ENCODE measurements around the gene SLC26A9. TPM values are rescaled to one million over a fixed set of nuclear protein-coding genes. Genes with fewer than 3 reads are reported as not detected.

The SLC26A9 gene
- total and polyA plus RNA-seq, 2 experiments from 2014 or later: not detected

GRCh38 chr1:205950280-205950679, 7.0 kb upstream of the SLC26A9 start:
- H3K4me1 ChIP-seq (ENCODE audit: insufficient read depth): peaks cover 28% of the 10 kb centered on the region
- peak overlapping the region; percentile 75 for H3K27ac ChIP-seq
- peak overlapping the region; percentile 36 for H3K4me2 ChIP-seq (ENCODE audit: unreplicated experiment)
- H3K4me3 ChIP-seq: no peak overlapping the region; the same call in 1 of the 2 replicates
- in situ Hi-C loops (cut with MboI): no loop called here
- no peak for TF ChIP-seq EZH2 (IDR thresholded peaks at IDR 0.05; ENCODE audit: insufficient read depth, poor library complexity, severe bottlenecking)
- no peak for TF ChIP-seq EZH2phosphoT487 (IDR thresholded peaks at IDR 0.05; ENCODE audit: insufficient read depth, low read depth)
- peak overlapping the region; percentile 28; the same call in 1 of the 2 replicates for H2AFZ ChIP-seq
- H4K20me1 ChIP-seq (ENCODE audit: insufficient read depth): no peaks in the 10 kb centered on the region
- peak; percentile 96 for DNase-seq
- H3K9ac ChIP-seq: peak overlapping the region; percentile 42
- no peaks in the 10 kb centered on the region for H3K79me2 ChIP-seq (ENCODE audit: insufficient read depth)
- no peaks in the 10 kb centered on the region for H3K9me3 ChIP-seq (ENCODE audit: low read depth)
- H3K9me2 ChIP-seq (ENCODE audit: insufficient read depth): no peaks in the 10 kb centered on the region
- peaks cover 16% of the 10 kb centered on the region for H3F3A ChIP-seq (ENCODE audit: insufficient read depth)
- 3 to 4% methylated on average over 8 of the region's 8 CpGs for whole genome bisulfite sequencing, 2 experiments (ENCODE audit: low coverage in 1 of 2, low lambda C conversion rate in 2 of 2, missing lambda C conversion rate in 2 of 2)
- H3K27me3 ChIP-seq (replicated peaks; ENCODE audit: insufficient read depth): peaks cover 12% of the 10 kb centered on the region
- no peaks in the 10 kb centered on the region for H3K36me3 ChIP-seq (ENCODE audit: low read depth)

GRCh38 chr1:205949753-205950152, 6.5 kb upstream of the SLC26A9 start:
- H3K4me2 ChIP-seq (ENCODE audit: unreplicated experiment): no peak overlapping the region
- no peaks in the 10 kb centered on the region for H3K9me2 ChIP-seq (ENCODE audit: insufficient read depth)
- H3K9me3 ChIP-seq (ENCODE audit: low read depth): no peaks in the 10 kb centered on the region
- H3K79me2 ChIP-seq (ENCODE audit: insufficient read depth): no peaks in the 10 kb centered on the region
- in situ Hi-C loops (cut with MboI): no loop called here
- H3K4me3 ChIP-seq: no peak overlapping the region
- H3K9ac ChIP-seq: peak overlapping the region; percentile 42
- DNase-seq: no peak
- peaks cover 16% of the 10 kb centered on the region for H3F3A ChIP-seq (ENCODE audit: insufficient read depth)
- WGBS, 2 experiments (ENCODE audit: low coverage in 1 of 2, low lambda C conversion rate in 2 of 2, missing lambda C conversion rate in 2 of 2): 82 to 83% methylated on average over 1 of the region's 1 CpG
- no peaks in the 10 kb centered on the region for H4K20me1 ChIP-seq (ENCODE audit: insufficient read depth)
- peaks cover 28% of the 10 kb centered on the region for H3K4me1 ChIP-seq (ENCODE audit: insufficient read depth)
- peak overlapping the region; percentile 75 for H3K27ac ChIP-seq
- TF ChIP-seq EZH2 (IDR thresholded peaks at IDR 0.05; ENCODE audit: insufficient read depth, poor library complexity, severe bottlenecking): no peak
- peaks cover 18% of the 10 kb centered on the region for H3K27me3 ChIP-seq (replicated peaks; ENCODE audit: insufficient read depth)
- H2AFZ ChIP-seq: peak overlapping the region; percentile 28; the same call in 1 of the 2 replicates
- H3K36me3 ChIP-seq (ENCODE audit: low read depth): no peaks in the 10 kb centered on the region

DNA sequence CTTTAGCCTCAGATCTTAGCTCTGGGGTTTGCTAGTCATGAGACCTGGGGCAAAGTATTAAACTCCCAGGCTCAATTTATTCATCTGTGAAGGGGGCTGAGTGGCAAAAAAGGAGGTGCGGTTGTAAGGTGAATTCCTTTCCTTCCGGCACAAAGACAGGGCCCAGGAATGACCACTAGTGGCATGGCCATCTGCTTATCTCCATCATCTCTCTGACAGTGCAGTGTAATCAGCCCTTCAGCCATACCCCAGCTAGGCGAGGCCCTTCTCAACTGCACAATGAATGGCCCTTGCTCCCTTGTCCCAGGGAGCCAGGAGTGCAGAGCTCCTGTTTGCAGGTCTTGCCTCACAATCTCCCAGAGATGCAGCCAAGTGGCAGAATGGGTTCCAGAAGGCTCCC, 5.6 kb upstream of the SLC26A9 start:
- no peaks in the 10 kb centered on the region for H3K79me2 ChIP-seq (ENCODE audit: insufficient read depth)
- no peak overlapping the region for H2AFZ ChIP-seq
- no peak overlapping the region for H3K4me3 ChIP-seq
- peaks cover 22% of the 10 kb centered on the region for H3K27me3 ChIP-seq (replicated peaks; ENCODE audit: insufficient read depth)
- in situ Hi-C loops (cut with MboI): no loop called here
- peaks cover 28% of the 10 kb centered on the region for H3K4me1 ChIP-seq (ENCODE audit: insufficient read depth)
- H3K9me2 ChIP-seq (ENCODE audit: insufficient read depth): no peaks in the 10 kb centered on the region
- H4K20me1 ChIP-seq (ENCODE audit: insufficient read depth): no peaks in the 10 kb centered on the region
- no peak for TF ChIP-seq EZH2 (IDR thresholded peaks at IDR 0.05; ENCODE audit: insufficient read depth, poor library complexity, severe bottlenecking)
- no peak for TF ChIP-seq EZH2phosphoT487 (IDR thresholded peaks at IDR 0.05; ENCODE audit: insufficient read depth, low read depth)
- no peak overlapping the region for H3K27ac ChIP-seq
- WGBS, 2 experiments (ENCODE audit: low coverage in 1 of 2, low lambda C conversion rate in 2 of 2, missing lambda C conversion rate in 2 of 2): 92 to 95% methylated on average over 3 of the region's 3 CpGs
- no peak overlapping the region for H3K4me2 ChIP-seq (ENCODE audit: unreplicated experiment)
- DNase-seq: no peak
- no peaks in the 10 kb centered on the region for H3K36me3 ChIP-seq (ENCODE audit: low read depth)
- no peak overlapping the region for H3K9ac ChIP-seq
- H3K9me3 ChIP-seq (ENCODE audit: low read depth): no peaks in the 10 kb centered on the region
- peaks cover 16% of the 10 kb centered on the region for H3F3A ChIP-seq (ENCODE audit: insufficient read depth)

DNA sequence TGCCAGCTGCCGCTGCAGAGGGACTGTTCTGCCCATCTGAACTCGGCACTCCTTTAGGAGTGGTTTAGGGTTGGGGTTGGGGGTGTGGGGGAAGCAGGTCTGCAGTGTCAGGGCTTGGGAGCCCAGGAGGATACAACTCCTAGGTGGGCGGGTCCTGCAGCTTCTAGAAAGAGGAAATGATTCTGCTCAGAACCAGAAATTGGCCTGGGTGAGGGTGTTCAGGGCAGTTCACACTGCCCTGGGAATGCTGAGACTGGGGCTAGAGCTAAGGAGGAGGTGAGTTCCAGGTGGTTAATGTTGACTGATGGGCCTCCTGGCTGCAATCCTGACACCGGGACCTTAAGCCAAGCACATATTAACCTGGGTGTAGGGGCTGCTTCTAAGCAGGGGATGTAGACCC, 4.8 kb upstream of the SLC26A9 start:
- no peaks in the 10 kb centered on the region for H4K20me1 ChIP-seq (ENCODE audit: insufficient read depth)
- TF ChIP-seq EZH2phosphoT487 (IDR thresholded peaks at IDR 0.05; ENCODE audit: insufficient read depth, low read depth) (no peak), EZH2 (IDR thresholded peaks at IDR 0.05; ENCODE audit: insufficient read depth, poor library complexity, severe bottlenecking) (no peak)
- H3K4me2 ChIP-seq (ENCODE audit: unreplicated experiment): no peak overlapping the region
- H3K4me3 ChIP-seq: no peak overlapping the region
- WGBS, 2 experiments (ENCODE audit: low coverage in 1 of 2, low lambda C conversion rate in 2 of 2, missing lambda C conversion rate in 2 of 2): 68 to 70% methylated on average over 4 of the region's 4 CpGs
- no peak overlapping the region for H3K27ac ChIP-seq
- H3F3A ChIP-seq (ENCODE audit: insufficient read depth): peaks cover 16% of the 10 kb centered on the region
- in situ Hi-C loops (cut with MboI): no loop called here
- no peak overlapping the region for H3K9ac ChIP-seq
- H3K9me3 ChIP-seq (ENCODE audit: low read depth): no peaks in the 10 kb centered on the region
- no peak overlapping the region for H2AFZ ChIP-seq
- H3K36me3 ChIP-seq (ENCODE audit: low read depth): no peaks in the 10 kb centered on the region
- no peaks in the 10 kb centered on the region for H3K9me2 ChIP-seq (ENCODE audit: insufficient read depth)
- peaks cover 28% of the 10 kb centered on the region for H3K4me1 ChIP-seq (ENCODE audit: insufficient read depth)
- H3K27me3 ChIP-seq (replicated peaks; ENCODE audit: insufficient read depth): peaks cover 22% of the 10 kb centered on the region
- DNase-seq: no peak
- H3K79me2 ChIP-seq (ENCODE audit: insufficient read depth): no peaks in the 10 kb centered on the region

DNA sequence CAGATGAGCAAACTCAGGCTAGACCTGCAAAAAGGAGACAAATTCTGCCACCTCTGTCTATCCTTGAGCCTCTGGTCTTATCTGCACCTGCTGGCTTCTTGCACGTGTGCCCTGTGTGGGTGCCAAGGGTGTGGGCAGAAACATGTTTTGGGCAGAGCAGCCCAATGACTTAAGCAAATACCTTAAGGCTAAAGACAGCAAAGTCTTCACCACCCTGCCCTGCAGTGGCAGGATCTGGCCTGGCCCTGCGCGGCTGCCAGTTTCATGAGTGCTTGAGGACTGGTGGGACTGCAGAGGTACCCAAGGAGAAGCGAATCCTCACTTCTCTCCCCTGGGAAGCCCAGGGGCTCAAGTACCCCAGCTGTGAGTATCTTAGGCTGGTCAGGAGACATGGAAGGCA, 3.8 kb upstream of the SLC26A9 start:
- DNase-seq: no peak
- Histone ChIP-seq H3K4me1 (ENCODE audit: insufficient read depth) (peaks cover 24% of the 10 kb centered on the region), H3K27me3 (replicated peaks; ENCODE audit: insufficient read depth) (peaks cover 22% of the 10 kb centered on the region), H3K27ac (no peak overlapping the region), H3K36me3 (ENCODE audit: low read depth) (no peaks in the 10 kb centered on the region), H3K9me2 (ENCODE audit: insufficient read depth) (no peaks in the 10 kb centered on the region), H3K4me3 (no peak overlapping the region), H3F3A (ENCODE audit: insufficient read depth) (peaks cover 16% of the 10 kb centered on the region), H4K20me1 (ENCODE audit: insufficient read depth) (no peaks in the 10 kb centered on the region), H3K79me2 (ENCODE audit: insufficient read depth) (no peaks in the 10 kb centered on the region), H2AFZ (no peak overlapping the region), H3K9ac (no peak overlapping the region), H3K4me2 (ENCODE audit: unreplicated experiment) (no peak overlapping the region), H3K9me3 (ENCODE audit: low read depth) (no peaks in the 10 kb centered on the region)
- in situ Hi-C loops (cut with MboI): no loop called here
- WGBS, 2 experiments (ENCODE audit: low coverage in 1 of 2, low lambda C conversion rate in 2 of 2, missing lambda C conversion rate in 2 of 2): 85 to 88% methylated on average over 4 of the region's 4 CpGs
- TF ChIP-seq EZH2phosphoT487 (IDR thresholded peaks at IDR 0.05; ENCODE audit: insufficient read depth, low read depth) (no peak), EZH2 (IDR thresholded peaks at IDR 0.05; ENCODE audit: insufficient read depth, poor library complexity, severe bottlenecking) (no peak)
